WI38 (cell line): Measurements from ENCODE around the gene ALG14.

ENCODE experiments used
- H3K4me3 ChIP-seq: 2 replicates; pipeline ENCODE4 v1.5.1; 2011; ENCODE audit warnings: low read depth, mild to moderate bottlenecking, control low read depth, low read length
- TF ChIP-seq, protein P1 (sequence below): IDR thresholded peaks from 2 replicates; pipeline ENCODE4 v1.5.1; 2012; ENCODE audit warnings: low read depth, mild to moderate bottlenecking, control low read depth, low read length

The ALG14 gene

GRCh38 chr1:94962409-94963265, 110.1 kb downstream of the ALG14 start:
- TF ChIP-seq, protein P1, sequence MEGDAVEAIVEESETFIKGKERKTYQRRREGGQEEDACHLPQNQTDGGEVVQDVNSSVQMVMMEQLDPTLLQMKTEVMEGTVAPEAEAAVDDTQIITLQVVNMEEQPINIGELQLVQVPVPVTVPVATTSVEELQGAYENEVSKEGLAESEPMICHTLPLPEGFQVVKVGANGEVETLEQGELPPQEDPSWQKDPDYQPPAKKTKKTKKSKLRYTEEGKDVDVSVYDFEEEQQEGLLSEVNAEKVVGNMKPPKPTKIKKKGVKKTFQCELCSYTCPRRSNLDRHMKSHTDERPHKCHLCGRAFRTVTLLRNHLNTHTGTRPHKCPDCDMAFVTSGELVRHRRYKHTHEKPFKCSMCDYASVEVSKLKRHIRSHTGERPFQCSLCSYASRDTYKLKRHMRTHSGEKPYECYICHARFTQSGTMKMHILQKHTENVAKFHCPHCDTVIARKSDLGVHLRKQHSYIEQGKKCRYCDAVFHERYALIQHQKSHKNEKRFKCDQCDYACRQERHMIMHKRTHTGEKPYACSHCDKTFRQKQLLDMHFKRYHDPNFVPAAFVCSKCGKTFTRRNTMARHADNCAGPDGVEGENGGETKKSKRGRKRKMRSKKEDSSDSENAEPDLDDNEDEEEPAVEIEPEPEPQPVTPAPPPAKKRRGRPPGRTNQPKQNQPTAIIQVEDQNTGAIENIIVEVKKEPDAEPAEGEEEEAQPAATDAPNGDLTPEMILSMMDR, result no peak
- peak overlapping the region; percentile 47 for H3K4me3 ChIP-seq

GRCh38 chr1:94961988-94962387, 110.8 kb downstream of the ALG14 start:
- TF ChIP-seq, protein P1, result no peak
- H3K4me3 ChIP-seq, result no peak overlapping the region

DNA sequence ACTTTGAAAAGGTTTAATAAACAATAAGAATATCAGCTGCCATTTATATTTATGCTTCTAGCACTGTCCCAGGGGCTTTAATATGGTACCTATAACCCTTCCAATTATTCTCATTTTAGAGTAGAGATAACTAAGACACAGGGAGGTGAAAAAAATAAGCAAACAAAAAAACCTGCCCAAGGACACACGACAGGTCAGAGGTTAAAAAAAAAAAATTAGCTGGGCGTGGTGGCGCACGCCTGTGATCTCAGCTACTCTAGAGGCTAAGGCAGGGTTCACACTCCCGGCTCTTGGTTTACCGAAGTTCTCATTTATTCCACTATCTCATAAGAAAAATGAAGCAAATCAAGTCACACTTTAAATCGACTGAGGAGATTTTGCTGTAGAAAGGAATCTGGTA, 111.2 kb downstream of the ALG14 start:
- H3K4me3 ChIP-seq, result no peak overlapping the region
- TF ChIP-seq, protein P1, result no peak

GRCh38 chr1:94958081-94958480, 114.7 kb downstream of the ALG14 start:
- TF ChIP-seq, protein P1, result no peak
- no peak overlapping the region for H3K4me3 ChIP-seq

DNA sequence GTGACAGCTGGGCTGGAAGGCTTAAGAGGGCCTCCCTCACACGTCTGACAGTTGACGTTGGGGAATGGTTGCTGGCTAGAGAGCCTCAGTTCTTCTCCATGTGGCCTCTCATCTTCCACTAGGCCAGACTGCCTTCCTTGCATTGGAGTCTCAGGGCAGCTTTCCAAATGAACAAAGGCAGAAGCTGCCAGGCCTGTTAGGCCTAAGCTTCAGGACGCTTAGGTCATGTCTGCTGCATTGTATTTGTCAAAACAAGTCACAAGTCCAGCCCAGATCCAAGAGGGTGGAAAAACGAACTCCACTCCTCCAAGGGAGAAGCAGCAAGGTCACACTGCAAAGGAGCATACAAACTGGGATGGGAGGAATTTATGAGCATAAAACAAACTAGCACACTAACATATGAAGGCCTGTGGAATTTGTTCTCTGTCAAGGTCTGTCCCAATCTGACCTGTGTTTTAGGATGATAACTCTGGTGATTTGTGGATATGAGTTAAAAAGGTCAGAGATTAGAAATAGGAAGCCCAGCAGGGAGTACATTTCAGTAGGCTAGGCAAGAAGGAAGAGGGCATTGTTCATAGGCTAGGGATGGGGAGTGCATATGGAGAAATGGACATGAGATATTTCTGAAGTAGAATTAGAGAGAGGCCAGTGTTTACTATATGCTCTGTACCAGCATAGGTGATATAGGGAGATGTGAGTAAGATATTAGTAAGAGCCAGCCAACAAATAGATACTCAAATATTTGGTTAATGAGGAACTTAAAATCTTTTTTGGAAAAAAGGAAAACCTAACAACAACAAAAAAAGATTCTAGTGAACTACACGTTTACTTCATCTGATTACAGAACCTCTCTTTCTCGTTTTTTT, 116.8 kb downstream of the ALG14 start:
- TF ChIP-seq, protein P1, result no peak
- no peak overlapping the region for H3K4me3 ChIP-seq

- H3K4me3 ChIP-seq, result no peak overlapping the region
- TF ChIP-seq, protein P1, result no peak
These were observed 118.2 kb downstream of the ALG14 start for GRCh38 chr1:94954263-94955220.
